ENCODE results near the gene ENO3.

- TF ChIP-seq, protein P1, sequence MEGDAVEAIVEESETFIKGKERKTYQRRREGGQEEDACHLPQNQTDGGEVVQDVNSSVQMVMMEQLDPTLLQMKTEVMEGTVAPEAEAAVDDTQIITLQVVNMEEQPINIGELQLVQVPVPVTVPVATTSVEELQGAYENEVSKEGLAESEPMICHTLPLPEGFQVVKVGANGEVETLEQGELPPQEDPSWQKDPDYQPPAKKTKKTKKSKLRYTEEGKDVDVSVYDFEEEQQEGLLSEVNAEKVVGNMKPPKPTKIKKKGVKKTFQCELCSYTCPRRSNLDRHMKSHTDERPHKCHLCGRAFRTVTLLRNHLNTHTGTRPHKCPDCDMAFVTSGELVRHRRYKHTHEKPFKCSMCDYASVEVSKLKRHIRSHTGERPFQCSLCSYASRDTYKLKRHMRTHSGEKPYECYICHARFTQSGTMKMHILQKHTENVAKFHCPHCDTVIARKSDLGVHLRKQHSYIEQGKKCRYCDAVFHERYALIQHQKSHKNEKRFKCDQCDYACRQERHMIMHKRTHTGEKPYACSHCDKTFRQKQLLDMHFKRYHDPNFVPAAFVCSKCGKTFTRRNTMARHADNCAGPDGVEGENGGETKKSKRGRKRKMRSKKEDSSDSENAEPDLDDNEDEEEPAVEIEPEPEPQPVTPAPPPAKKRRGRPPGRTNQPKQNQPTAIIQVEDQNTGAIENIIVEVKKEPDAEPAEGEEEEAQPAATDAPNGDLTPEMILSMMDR (IDR thresholded peaks at IDR 0.05) = no peak
- TF ChIP-seq POLR2AphosphoS5 (IDR thresholded peaks at IDR 0.05) (no peak), POLR2A (IDR thresholded peaks at IDR 0.05) (no peak), EP300 (IDR thresholded peaks at IDR 0.05; ENCODE audit: low read depth) (no peak)
These were observed 23.3 kb downstream of the ENO3 start for GRCh38 chr17:4974115-4974670.
